ENCODE measurements around the gene GHITM.
"Not testable (repeated sequence)": the region's sequence is repeated elsewhere in the genome, so short reads cannot be mapped to it uniquely, and the experiment has no call there.

The GHITM gene

GRCh38 chr10:84148006-84148597 lies 8.8 kb downstream of the GHITM start:
- not testable (repeated sequence) for DNase-seq (ENCODE audit: low spot score)

GRCh38 chr10:84149854-84150253 lies 10.5 kb downstream of the GHITM start:
- DNase-seq (ENCODE audit: low spot score) = no peak

- no peak for DNase-seq (ENCODE audit: low spot score)
Observed at GRCh38 chr10:84152769-84153168, 13.5 kb downstream of the GHITM start.

DNA sequence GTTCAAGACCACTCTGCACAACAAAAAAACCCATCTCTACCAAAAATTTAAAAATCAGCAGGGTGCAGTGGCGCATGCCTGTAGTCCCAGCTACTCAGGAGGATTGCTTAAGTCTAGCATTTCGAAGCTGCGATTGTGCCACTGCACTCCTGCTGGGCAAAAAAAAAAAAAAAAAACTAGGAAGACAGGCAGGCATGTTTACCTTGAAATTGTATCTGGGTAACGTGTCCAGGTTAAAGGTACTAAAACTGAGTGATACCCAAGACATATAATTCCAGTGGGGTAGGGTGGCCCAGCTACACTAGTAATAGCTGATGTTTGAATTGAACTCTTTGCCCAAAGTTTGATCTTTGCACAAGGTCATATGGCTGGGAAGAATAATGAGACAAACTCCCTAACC lies 16.2 kb downstream of the GHITM start:
- DNase-seq (ENCODE audit: low spot score) = no peak

DNA sequence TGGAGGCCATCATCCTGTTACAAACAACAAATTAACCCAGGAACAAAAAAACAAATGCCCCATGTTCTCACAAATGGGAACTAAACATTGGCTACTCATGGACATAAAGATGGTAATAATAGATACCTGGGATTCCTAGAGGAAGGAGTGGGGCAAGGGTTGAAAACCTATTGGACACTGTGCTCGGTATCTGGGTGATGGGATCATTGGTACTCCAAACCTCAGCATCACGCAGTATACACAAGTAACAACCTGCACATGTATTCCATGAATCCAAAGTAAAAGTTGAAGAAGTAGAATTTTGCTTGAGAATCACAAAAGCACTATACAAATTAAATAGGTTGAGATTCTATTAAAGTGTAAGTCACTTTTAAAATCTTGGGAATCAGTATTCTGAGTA lies 16.7 kb downstream of the GHITM start:
- DNase-seq (ENCODE audit: low spot score) = no peak

- no peak for DNase-seq (ENCODE audit: low spot score)
Observed at GRCh38 chr10:84156768-84157167, 17.5 kb downstream of the GHITM start.

GRCh38 chr10:84158061-84158460 lies 18.8 kb downstream of the GHITM start:
- DNase-seq (ENCODE audit: low spot score) = no peak

DNA sequence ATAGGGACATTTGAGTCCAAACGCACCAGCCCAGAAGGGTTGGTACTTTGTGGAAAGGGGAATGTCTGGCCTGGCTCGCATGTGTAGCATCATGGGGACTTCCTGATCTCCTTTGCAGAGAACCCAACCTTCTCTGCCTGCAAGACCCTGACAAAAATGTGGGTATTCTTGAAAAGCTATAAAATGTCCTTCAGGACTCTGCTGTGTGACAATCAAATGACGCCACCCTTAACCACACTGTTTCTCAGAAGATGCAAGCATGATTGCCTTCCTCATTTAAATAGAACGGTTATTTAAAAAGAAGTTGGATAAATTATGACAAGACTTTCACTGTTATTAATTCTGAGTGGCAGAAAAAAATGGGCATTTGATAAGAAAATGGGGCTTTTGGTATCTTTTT lies 19.2 kb downstream of the GHITM start:
- DNase-seq (ENCODE audit: low spot score) = no peak

- no peak for DNase-seq (ENCODE audit: low spot score)
Observed at GRCh38 chr10:84159076-84159685, 19.9 kb downstream of the GHITM start.

- DNase-seq (ENCODE audit: low spot score) = no peak
Observed at GRCh38 chr10:84160663-84161362, 21.5 kb downstream of the GHITM start.

- DNase-seq (ENCODE audit: low spot score) = no peak
Observed at GRCh38 chr10:84163996-84164395, 24.7 kb downstream of the GHITM start.

DNA sequence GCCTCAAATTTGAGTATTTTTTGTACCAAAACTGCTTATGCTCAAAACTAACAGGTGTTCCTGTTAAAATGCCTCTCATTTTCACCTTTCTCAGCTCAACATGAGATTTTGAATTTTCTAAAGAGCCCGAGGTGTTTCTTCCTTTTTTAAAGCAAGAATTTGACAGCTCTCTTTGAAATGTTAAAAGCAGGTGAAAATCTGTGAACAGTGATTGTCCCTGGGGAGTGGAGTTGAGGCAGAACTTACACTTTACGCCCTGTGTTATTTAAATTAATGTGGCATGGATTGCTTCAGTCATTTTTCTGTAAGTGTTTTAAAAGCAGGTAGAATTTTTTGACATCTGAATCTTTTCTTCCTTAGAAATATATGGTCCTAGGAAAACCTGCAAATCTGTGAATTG lies 25.1 kb downstream of the GHITM start:
- no peak for DNase-seq (ENCODE audit: low spot score)

DNA sequence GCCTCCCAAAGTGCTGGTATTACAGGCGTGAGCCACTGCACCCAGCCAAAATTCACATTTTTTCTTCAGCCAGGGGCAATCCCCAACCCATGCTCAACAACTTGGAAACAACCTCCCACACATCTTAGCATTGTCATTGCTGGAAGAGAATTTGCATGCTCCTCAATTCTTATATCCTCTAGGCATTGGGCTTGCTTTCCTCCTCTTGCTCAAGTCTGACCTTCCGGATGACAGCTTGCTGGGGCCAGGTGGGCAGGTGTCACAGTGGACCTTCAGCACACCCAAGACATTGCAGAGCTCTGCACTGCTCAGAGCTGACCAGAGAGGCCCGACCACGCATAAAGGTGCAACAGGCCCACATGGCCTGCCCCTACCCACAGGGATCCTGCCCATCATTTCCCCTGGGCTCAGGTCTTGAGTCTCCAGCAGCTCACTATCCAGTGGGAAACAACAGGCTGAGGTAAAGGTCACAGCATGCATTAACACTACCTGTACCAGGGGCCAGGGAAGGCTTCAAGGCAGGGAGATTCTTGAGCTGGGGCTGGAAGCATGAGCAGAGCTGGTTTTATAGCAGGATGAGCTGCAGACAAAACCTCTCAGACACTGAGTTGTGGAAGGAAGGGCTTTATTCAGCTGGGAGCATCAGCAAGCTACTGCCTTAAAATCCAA lies 27.4 kb downstream of the GHITM start:
- DNase-seq (ENCODE audit: low spot score) = no peak

DNA sequence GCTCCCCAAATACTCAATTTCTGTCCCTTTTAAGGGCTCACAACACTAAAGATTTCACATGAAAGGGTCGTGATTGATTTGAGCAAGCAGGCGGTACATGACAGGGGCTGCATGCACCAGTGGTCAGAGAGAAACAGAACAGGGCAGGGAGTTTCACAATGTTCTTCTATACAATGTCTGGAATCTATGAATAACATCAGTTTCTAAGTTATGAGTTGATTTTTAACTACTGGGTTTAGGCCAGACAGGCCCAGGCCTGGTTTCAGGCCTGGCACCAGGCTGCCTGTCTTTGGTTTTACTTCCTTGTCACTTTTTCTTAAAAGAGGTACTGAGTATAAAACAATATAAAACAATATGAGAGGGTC lies 28.0 kb downstream of the GHITM start:
- not testable (repeated sequence) for DNase-seq (ENCODE audit: low spot score)

GRCh38 chr10:84168382-84168781 lies 29.1 kb downstream of the GHITM start:
- not testable (repeated sequence) for DNase-seq (ENCODE audit: low spot score)

- DNase-seq (ENCODE audit: low spot score) = not testable (repeated sequence)
Observed at GRCh38 chr10:84171237-84171636, 31.9 kb downstream of the GHITM start.

DNA sequence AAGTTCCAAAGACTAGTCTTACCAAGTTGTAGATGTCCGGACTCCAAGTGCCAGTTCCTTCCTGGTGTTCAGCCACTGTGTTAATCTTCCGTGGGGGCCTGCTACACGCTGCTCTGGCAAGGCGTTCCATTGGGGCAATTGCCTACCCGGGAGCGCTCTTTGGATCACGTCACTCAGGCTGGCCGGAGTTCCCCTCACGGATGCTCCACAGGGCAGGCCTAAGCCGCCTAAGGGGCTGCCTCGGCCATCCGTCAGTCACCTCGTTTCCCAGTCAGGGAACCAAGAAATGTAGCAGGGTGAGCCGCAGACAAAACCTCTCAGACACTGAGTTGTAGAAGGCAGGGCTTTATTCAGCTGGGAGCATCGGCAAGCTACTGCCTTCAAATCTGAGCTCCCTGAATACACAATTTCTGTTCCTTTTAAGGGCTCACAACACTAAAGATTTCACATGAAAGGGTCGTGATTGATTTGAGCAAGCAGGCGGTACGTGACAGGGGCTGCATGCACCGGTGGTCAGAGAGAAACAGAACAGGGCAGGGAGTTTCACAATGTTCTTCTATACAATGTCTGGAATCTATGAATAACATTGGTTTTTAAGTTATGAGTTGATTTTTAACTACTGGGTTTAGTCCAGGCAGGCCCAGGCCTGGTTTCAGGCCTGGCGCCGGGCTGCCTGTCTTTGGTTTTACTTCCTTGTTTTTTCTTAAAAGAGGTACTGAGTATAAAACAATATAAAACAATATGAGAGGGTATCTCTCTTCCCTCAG lies 32.6 kb downstream of the GHITM start:
- not testable (repeated sequence) for DNase-seq (ENCODE audit: low spot score)

DNA sequence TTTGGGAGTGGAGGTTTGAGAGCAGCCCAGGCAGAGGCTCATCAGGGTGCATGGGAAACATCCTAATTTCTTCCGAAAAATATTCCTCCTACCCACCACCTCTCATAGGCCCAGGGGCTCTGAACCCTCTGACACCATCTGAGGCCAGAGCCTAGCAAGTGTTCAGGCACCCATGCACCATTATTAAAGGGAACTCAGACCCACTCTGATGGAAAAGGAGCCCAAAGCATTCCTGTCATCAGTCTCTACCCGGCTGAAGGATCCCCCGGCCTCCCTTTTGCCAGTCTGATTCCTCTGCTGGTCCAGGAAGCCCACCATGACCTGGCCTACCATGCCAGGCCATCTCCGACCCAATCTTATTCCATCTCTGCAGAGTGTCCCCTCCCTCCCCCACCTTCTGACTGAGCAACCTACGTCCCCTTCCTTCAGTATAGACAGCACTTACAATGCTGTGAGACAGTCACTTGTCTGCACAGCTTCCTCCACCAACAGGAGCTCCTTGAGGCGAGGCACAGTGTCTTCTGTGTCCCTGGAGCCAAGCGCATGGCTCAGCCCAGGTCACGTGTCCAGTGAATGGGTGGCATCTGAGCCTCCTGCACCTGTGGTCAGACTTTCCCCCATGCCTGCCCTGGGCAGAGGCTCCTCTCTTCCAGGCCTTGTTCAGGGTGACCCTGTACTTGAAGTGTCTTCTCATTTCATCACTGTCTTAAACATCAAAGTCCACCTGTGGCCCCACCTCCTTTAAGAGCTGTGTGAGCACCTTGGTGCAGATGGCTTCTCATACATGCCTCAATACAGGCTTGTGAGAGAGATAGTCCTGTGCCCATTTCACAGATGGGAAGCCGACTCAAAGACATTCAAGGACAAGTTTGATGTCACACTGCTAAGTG lies 33.4 kb downstream of the GHITM start:
- DNase-seq (ENCODE audit: low spot score) = no peak

DNA sequence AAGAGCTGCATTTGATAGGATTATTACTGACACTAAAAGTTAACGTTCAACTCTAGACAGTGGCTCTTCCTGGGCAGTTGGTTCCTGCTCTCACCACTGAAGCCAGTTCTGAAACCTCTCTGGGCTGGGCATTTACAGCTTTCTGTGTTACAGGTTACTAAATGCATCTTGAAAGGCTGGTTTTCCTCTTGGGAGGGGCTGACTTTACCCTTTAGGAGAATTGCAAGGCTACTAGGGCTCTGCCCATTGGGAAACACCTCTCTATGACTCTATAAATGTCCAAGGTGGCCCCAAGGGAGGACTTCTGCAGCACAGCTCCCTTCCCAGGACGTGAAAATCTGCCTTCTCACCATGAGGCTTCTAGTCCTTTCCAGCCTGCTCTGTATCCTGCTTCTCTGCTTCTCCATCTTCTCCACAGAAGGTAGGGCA lies 34.2 kb downstream of the GHITM start, which contains the start of gene GPR15LG:
Gene GPR15LG, plus strand, starts transcription at position 301 of the 429 bp plus-strand sequence. Its CDS starts 51 bp downstream, at position 352.
- no peak for DNase-seq (ENCODE audit: low spot score)

DNA sequence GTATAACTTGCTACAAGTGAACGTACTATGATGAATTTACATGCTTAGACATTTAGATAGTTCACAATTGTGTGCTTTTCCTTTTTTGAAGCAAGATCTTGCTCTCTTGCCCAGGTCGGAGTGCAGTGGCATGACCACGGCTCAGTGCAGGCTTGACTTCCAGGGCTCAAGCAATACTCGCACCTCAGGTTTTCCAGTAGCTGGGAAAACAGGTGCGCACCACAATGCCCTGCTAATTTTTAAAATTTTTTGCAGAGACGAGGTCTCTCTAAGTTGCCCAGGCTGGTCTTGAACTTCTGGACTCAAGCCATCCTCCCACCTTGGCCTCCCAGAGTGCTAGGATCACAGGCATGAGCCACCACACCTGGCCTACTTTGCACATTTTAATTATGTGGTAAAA lies 36.1 kb downstream of the GHITM start:
- no peak for DNase-seq (ENCODE audit: low spot score)

GRCh38 chr10:84176351-84176750 lies 37.0 kb downstream of the GHITM start:
- no peak for DNase-seq (ENCODE audit: low spot score)

Measured in left forelimb (tissue), 1 donor.